ENCODE results near the gene ARL6. TPM values are rescaled to one million over a fixed set of nuclear protein-coding genes. Genes with fewer than 3 reads are reported as not detected.

ARL6 gene
- total RNA-seq, 1 experiment from 2014 or later = 7.1 TPM

GRCh38 chr3:97835761-97836160 is 71.2 kb downstream of the ARL6 start:
- H3K9ac ChIP-seq (ENCODE audit: extremely low read depth, insufficient read length, low read length) = no peak overlapping the region
- H3K56ac ChIP-seq (ENCODE audit: insufficient read length, low read depth, low read length) = no peak overlapping the region
- H3K23ac ChIP-seq (ENCODE audit: insufficient read length, low read depth, low read length) = no peak overlapping the region
- H4K5ac ChIP-seq (ENCODE audit: insufficient read length, low read depth, low read length) = no peak overlapping the region
- no peak overlapping the region for H2BK20ac ChIP-seq (ENCODE audit: low read depth, low read length, poor library complexity, severe bottlenecking)
- H3K79me2 ChIP-seq (ENCODE audit: insufficient read depth, low read length) = no peaks in the 10 kb centered on the region
- DNase-seq = no peak
- H4K20me1 ChIP-seq (ENCODE audit: control insufficient read depth, insufficient read depth, insufficient read length) = no peaks in the 10 kb centered on the region
- Mint-ChIP-seq H3K4me1 (peaks cover 2 to 3% of the 10 kb centered on the region in 2 experiments; a peak in 1 of 4 replicates), H3K9me3 (peaks cover 0 to 3% of the 10 kb centered on the region in 2 experiments; a peak in 2 of 5 replicates), H3K27me3 (ENCODE audit: low read depth) (no peaks in the 10 kb centered on the region), H3K36me3 (ENCODE audit: insufficient read depth in 1 of 3, low read depth in 3 of 3) (peaks cover 0 to 5% (median 0%) of the 10 kb centered on the region in 3 experiments; a peak in 2 of 7 replicates), H3K4me3 (no peak overlapping the region), H3K27ac (no peak overlapping the region; a peak in 1 of 7 replicates)
- H3K27ac ChIP-seq (ENCODE audit: insufficient read length, low read depth, low read length) = no peak overlapping the region
- no CpG with 5 or more reads among the region's 5 CpGs for WGBS (ENCODE audit: extremely low coverage, insufficient read length, low lambda C conversion rate)
- no peaks in the 10 kb centered on the region for H3K79me1 ChIP-seq (ENCODE audit: insufficient read depth, low read depth, low read length, poor library complexity, severe bottlenecking)
- no peak overlapping the region for H3T11ph ChIP-seq (ENCODE audit: low read length)
- no peak overlapping the region for H3K18ac ChIP-seq (ENCODE audit: insufficient read length, low read depth, low read length)
- H3K4me2 ChIP-seq (ENCODE audit: insufficient read depth, insufficient read length, low read length) = no peak overlapping the region
- H3K9me3 ChIP-seq (ENCODE audit: control insufficient read depth, low read depth, low read length) = no peaks in the 10 kb centered on the region
- no peak overlapping the region for H4K8ac ChIP-seq (replicated peaks; ENCODE audit: insufficient read length, low read depth, low read length)
- no peak overlapping the region for H2BK120ac ChIP-seq (ENCODE audit: low read depth, low read length, poor library complexity, severe bottlenecking)
- no peak overlapping the region for H4K91ac ChIP-seq (ENCODE audit: insufficient read length, low read depth, low read length)
- TF ChIP-seq, protein P1, sequence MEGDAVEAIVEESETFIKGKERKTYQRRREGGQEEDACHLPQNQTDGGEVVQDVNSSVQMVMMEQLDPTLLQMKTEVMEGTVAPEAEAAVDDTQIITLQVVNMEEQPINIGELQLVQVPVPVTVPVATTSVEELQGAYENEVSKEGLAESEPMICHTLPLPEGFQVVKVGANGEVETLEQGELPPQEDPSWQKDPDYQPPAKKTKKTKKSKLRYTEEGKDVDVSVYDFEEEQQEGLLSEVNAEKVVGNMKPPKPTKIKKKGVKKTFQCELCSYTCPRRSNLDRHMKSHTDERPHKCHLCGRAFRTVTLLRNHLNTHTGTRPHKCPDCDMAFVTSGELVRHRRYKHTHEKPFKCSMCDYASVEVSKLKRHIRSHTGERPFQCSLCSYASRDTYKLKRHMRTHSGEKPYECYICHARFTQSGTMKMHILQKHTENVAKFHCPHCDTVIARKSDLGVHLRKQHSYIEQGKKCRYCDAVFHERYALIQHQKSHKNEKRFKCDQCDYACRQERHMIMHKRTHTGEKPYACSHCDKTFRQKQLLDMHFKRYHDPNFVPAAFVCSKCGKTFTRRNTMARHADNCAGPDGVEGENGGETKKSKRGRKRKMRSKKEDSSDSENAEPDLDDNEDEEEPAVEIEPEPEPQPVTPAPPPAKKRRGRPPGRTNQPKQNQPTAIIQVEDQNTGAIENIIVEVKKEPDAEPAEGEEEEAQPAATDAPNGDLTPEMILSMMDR (conservative IDR thresholded peaks at IDR 0.05) = no peak
- no peaks in the 10 kb centered on the region for H3K27me3 ChIP-seq (ENCODE audit: insufficient read depth, low read length)
- no peak overlapping the region for H2BK5ac ChIP-seq (ENCODE audit: insufficient read length, low read length)
- H3K23me2 ChIP-seq (ENCODE audit: insufficient read length, low read depth, low read length, poor library complexity, severe bottlenecking) = no peaks in the 10 kb centered on the region
- H2BK15ac ChIP-seq (ENCODE audit: low read depth, low read length) = no peak overlapping the region
- H2AFZ ChIP-seq (ENCODE audit: low read length) = no peak overlapping the region
- no peak overlapping the region for H2BK12ac ChIP-seq (ENCODE audit: insufficient read length, low read depth, low read length)
- H3K4ac ChIP-seq (ENCODE audit: low read depth, low read length) = no peak overlapping the region
- no peak overlapping the region for H2AK5ac ChIP-seq (ENCODE audit: insufficient read length, low read length)
- H3K4me1 ChIP-seq (ENCODE audit: insufficient read depth, low read length) = no peaks in the 10 kb centered on the region
- H3K14ac ChIP-seq (ENCODE audit: insufficient read depth, low read length) = no peak overlapping the region
